Naive thymus-derived CD4-positive, alpha-beta T cell (primary cell): ENCODE measurements around the gene FASLG. TPM values are rescaled to one million over a fixed set of nuclear protein-coding genes. Genes with fewer than 3 reads are reported as not detected.
"Not testable (repeated sequence)": the region's sequence is repeated elsewhere in the genome, so short reads cannot be mapped to it uniquely, and the experiment has no call there.

Experiments used
- ATAC-seq: fragments of 150-1000 bp; cut with Tn5 transposase; 2 replicates; pipeline ENCODE4 v1.10.0; 2021; ENCODE audit warnings: mild to moderate bottlenecking, moderate library complexity
- CTCF ChIA-PET: fragments of 350-600 bp; sonication (Branson Sonifier 250); formaldehyde crosslinking; loops from one replicate; lab custom pipeline; 2021; ENCODE audit warnings: antibody characterized with exemption; lab: Charles Lee
- POLR2A ChIA-PET: fragments of 350-600 bp; sonication (Branson Sonifier 250); formaldehyde crosslinking; loops from one replicate; lab custom pipeline; 2021; ENCODE audit warnings: antibody characterized with exemption, inconsistent platforms; lab: Charles Lee
- DNase-seq, 9 donors: peaks; one replicate each; pipeline versions ENCODE4 v3.0.0 to v3.0.0-alpha.2; 2020 to 2022; ENCODE audit warnings: mixed read lengths in 1 of 9
- H3K27ac ChIP-seq: one replicate; pipeline ENCODE4 v1.7.0; 2013; ENCODE audit warnings: mild to moderate bottlenecking, low read depth, low read length, moderate library complexity
- H3K27me3 ChIP-seq, 2 donors: one replicate each; pipeline ENCODE4 v1.7.0; 2013; ENCODE audit warnings: low read length in 2 of 2, mild to moderate bottlenecking in 2 of 2, moderate library complexity in 2 of 2; ENCODE audit not compliant: control insufficient read depth in 2 of 2, insufficient read depth in 2 of 2
- H3K36me3 ChIP-seq, 3 experiments: 1 replicate in 2 of 3; 2 replicates in 1 of 3; pipeline ENCODE4 v1.7.0; 2013; ENCODE audit warnings: low read length in 3 of 3, mild to moderate bottlenecking in 3 of 3, moderate library complexity in 1 of 3; ENCODE audit not compliant: insufficient read depth in 3 of 3, control insufficient read depth in 2 of 3
- H3K4me1 ChIP-seq, 2 donors: one replicate each; pipeline ENCODE4 v1.7.0; 2013; ENCODE audit warnings: low read length in 2 of 2, mild to moderate bottlenecking in 2 of 2, moderate library complexity in 1 of 2; ENCODE audit not compliant: control insufficient read depth in 2 of 2, insufficient read depth in 2 of 2
- H3K4me3 ChIP-seq: 2 replicates; pipeline ENCODE4 v1.7.0; 2013; ENCODE audit warnings: mild to moderate bottlenecking, low read length
- H3K9me3 ChIP-seq, 3 experiments: 1 replicate in 2 of 3; 2 replicates in 1 of 3; pipeline ENCODE4 v1.7.0; 2013; ENCODE audit warnings: low read length in 3 of 3; ENCODE audit not compliant: control insufficient read depth in 2 of 3
- H3K27ac Mint-ChIP-seq, 9 donors: one replicate each; pipeline ENCODE4 v1.8.0; 2020 to 2022; ENCODE audit warnings: mixed read lengths in 9 of 9, mild to moderate bottlenecking in 8 of 9, moderate library complexity in 5 of 9, inconsistent platforms in 2 of 9
- H3K27me3 Mint-ChIP-seq, 5 donors: one replicate each; pipeline ENCODE4 v1.8.0; 2021 to 2022; ENCODE audit warnings: mixed read lengths in 5 of 5, mild to moderate bottlenecking in 1 of 5
- H3K36me3 Mint-ChIP-seq, 5 donors: one replicate each; pipeline ENCODE4 v1.8.0; 2020 to 2022; ENCODE audit warnings: mixed read lengths in 5 of 5, mild to moderate bottlenecking in 3 of 5, inconsistent platforms in 1 of 5
- H3K4me1 Mint-ChIP-seq, 7 donors: one replicate each; pipeline ENCODE4 v1.8.0; 2020 to 2022; ENCODE audit warnings: mixed read lengths in 7 of 7, mild to moderate bottlenecking in 3 of 7, inconsistent platforms in 1 of 7
- H3K4me3 Mint-ChIP-seq, 10 donors: one replicate each; pipeline ENCODE4 v1.8.0; 2020 to 2022; ENCODE audit warnings: mild to moderate bottlenecking in 10 of 10, mixed read lengths in 10 of 10, moderate library complexity in 6 of 10, inconsistent platforms in 2 of 10
- H3K9me3 Mint-ChIP-seq, 11 donors: one replicate each; pipeline ENCODE4 v1.8.0; 2020 to 2022; ENCODE audit warnings: mixed read lengths in 11 of 11, mild to moderate bottlenecking in 4 of 11, inconsistent platforms in 1 of 11, moderate library complexity in 1 of 11
- intact Hi-C, 2 donors: fragments of 100-400 bp; cut with micrococcal nuclease; formaldehyde crosslinking; loops; one replicate each; pipeline ENCODE4 v1.15.1; 2023
- polyA plus RNA-seq, 2 donors: library from polyadenylated mRNA; unstranded; fragments of 300-500 nt; fragmentation: Illumina TruSeq; gene quantifications; one replicate each; pipeline ENCODE4 v1.2.3, GENCODE V29; 2021
- total RNA-seq, 6 experiments: library from RNA in 5 of 6; stranded (reverse) in 5 of 6; gene quantifications; 1 replicate in 5 of 6; 2 replicates in 1 of 6; pipeline ENCODE4 v1.2.3 and lab custom pipeline; 2021 to 2026

FASLG gene
- total and polyA plus RNA-seq, 7 experiments from 2014 or later, result 0.24 to 5.6 (median 1.9) TPM; not detected in 3

DNA sequence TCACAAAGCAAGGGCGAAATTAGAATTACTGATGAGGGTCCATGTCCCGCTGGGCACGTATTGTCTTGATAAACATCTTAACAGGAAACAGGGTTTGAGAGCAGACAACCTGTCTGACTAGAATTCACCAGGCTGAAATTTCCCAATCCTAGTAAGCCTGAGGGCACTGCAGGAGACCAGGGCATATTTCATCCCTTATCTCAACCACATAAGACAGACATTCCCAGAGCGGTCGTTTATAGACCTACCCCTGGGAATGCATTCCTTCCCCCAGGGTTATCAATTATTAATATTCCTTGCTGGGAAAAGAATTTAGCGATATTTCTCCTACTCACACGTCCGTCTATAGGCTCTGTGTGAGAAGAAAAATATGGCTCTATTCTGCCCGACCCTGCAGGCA lies 38.3 kb upstream of the FASLG start:
- POLR2A ChIA-PET, H3K4me3 ChIP-seq, H3K4me3 Mint-ChIP-seq, H3K27me3 Mint-ChIP-seq, DNase-seq, H3K36me3 ChIP-seq, H3K4me1 ChIP-seq, intact Hi-C loops, CTCF ChIA-PET, H3K27ac Mint-ChIP-seq, H3K27me3 ChIP-seq, ATAC-seq, H3K27ac ChIP-seq, H3K4me1 Mint-ChIP-seq: not testable (repeated sequence)
- peaks cover 0 to 15% (median 3%) of the 10 kb centered on the region in 3 experiments for H3K9me3 ChIP-seq
- H3K9me3 Mint-ChIP-seq, result peaks cover 6 to 69% (median 33%) of the 10 kb centered on the region in 11 donors
- peaks cover 19 to 31% (median 28%) of the 10 kb centered on the region in 5 donors for H3K36me3 Mint-ChIP-seq

DNA sequence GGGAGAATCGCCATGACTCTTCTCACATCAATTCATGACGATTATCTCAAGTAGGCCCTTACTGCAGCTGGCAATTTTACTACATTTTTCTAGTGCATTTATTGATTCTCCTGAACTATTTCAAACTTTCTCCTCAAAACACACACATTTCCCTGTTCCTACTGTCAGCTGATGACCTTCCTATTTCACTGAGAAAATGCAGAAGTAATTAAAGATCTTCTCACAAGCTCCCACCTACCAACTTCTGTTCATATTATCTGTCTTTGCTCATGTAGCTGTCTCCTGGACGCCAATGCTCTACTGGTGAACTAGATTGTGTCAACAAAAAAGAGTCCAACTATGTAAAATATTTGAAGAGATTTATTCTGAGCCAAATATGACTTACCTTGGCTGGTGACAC lies 36.4 kb upstream of the FASLG start:
- CTCF ChIA-PET, result interaction anchor here (1.2 to 1.3 kb wide), 2 partner anchors 9 to 12 kb away, joined by 3 read pairs; no protein-coding TSS in a partner anchor
- POLR2A ChIA-PET, result interaction anchor here (0.9 kb wide), 1 partner anchor 15 kb away, joined by 4 read pairs; no protein-coding TSS in a partner anchor
- H3K27ac Mint-ChIP-seq, result no peak overlapping the region
- intact Hi-C loops, result no loop called here
- H3K4me3 ChIP-seq, result no peak overlapping the region
- DNase-seq (no peak), ATAC-seq (no peak)
- H3K9me3 ChIP-seq, result peaks cover 0 to 10% (median 3%) of the 10 kb centered on the region in 3 experiments
- no peak overlapping the region for H3K27ac ChIP-seq
- no peak overlapping the region for H3K4me3 Mint-ChIP-seq
- peaks cover 5 to 11% of the 10 kb centered on the region in 2 donors for H3K4me1 ChIP-seq
- H3K27me3 Mint-ChIP-seq, result peaks cover 0 to 19% (median 0%) of the 10 kb centered on the region in 5 donors
- H3K36me3 ChIP-seq, result no peaks in the 10 kb centered on the region
- H3K9me3 Mint-ChIP-seq, result peaks cover 4 to 53% (median 17%) of the 10 kb centered on the region in 11 donors
- H3K4me1 Mint-ChIP-seq, result peaks cover 3 to 12% (median 8%) of the 10 kb centered on the region in 7 donors
- peaks cover 7 to 20% (median 17%) of the 10 kb centered on the region in 5 donors for H3K36me3 Mint-ChIP-seq
- H3K27me3 ChIP-seq, result no peaks in the 10 kb centered on the region

DNA sequence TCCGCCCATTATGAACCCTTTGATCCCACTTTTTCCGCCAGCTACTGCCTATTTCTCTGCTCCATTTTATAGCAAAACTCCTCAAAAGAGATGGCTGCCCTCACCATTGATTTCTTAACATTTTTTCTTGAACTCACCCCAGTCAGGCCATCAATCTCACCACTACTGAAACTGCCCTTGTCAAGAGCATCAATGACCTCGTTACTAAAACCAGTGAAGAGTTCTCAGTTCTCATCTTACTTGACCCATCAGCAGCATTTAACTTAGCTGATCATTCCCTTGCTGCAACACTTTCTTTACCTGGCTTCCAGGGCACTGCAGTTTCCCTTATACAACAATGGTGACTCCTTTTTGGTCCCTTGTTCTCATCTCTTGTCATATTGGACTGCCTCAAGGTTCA lies 35.2 kb upstream of the FASLG start:
- Histone ChIP-seq H3K27ac (no peak overlapping the region), H3K36me3 (no peaks in the 10 kb centered on the region), H3K4me3 (no peak overlapping the region), H3K27me3 (no peaks in the 10 kb centered on the region), H3K4me1 (peaks cover 14 to 20% of the 10 kb centered on the region in 2 donors), H3K9me3 (peaks cover 0 to 10% (median 3%) of the 10 kb centered on the region in 3 experiments)
- ChIA-PET POLR2A (no interaction called here), CTCF (no interaction called here)
- Mint-ChIP-seq H3K4me3 (no peak overlapping the region), H3K9me3 (peaks cover 0 to 41% (median 14%) of the 10 kb centered on the region in 11 donors), H3K27ac (no peak overlapping the region), H3K36me3 (peaks cover 4 to 20% (median 14%) of the 10 kb centered on the region in 5 donors), H3K27me3 (peaks cover 0 to 19% (median 0%) of the 10 kb centered on the region in 5 donors), H3K4me1 (peaks cover 5 to 22% (median 17%) of the 10 kb centered on the region in 7 donors)
- no peak for ATAC-seq
- no peak for DNase-seq
- intact Hi-C loops, result no loop called here

DNA sequence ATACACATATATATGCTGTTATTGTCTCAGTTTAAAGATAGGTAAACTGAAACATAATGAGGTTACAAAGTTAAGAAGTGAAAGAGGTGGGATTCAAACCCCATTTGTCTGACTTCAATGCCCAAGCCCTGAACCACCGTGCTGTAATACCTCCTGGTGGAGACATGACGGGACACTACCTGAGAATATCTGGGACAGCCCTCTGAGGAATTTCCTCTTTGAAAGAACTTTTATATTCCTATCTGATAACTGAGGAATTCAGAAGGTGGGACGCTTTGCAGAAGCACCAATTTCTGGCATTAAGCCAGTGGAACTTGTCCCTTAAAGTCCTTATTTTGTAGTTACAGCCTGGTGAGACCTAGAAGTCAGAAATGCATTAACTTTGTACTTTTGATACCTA lies 32.1 kb upstream of the FASLG start:
- Mint-ChIP-seq H3K9me3 (peaks cover 0 to 10% (median 2%) of the 10 kb centered on the region in 11 donors), H3K27ac (no peak overlapping the region), H3K36me3 (peaks cover 0 to 6% (median 3%) of the 10 kb centered on the region in 5 donors), H3K4me3 (no peak overlapping the region), H3K27me3 (peaks cover 0 to 30% (median 0%) of the 10 kb centered on the region in 5 donors), H3K4me1 (peaks cover 18 to 49% (median 36%) of the 10 kb centered on the region in 7 donors)
- peaks cover 14 to 20% of the 10 kb centered on the region in 2 donors for H3K4me1 ChIP-seq
- ChIA-PET POLR2A (no interaction called here), CTCF (no interaction called here)
- DNase-seq (no peak), ATAC-seq (no peak)
- H3K9me3 ChIP-seq, result no peaks in the 10 kb centered on the region
- no peak overlapping the region for H3K4me3 ChIP-seq
- no peak overlapping the region for H3K27ac ChIP-seq
- intact Hi-C loops, result loop anchor here (1.0 to 5.0 kb wide), 2 partner anchors 12 to 35 kb away; no protein-coding TSS in a partner anchor
- no peaks in the 10 kb centered on the region for H3K36me3 ChIP-seq
- no peaks in the 10 kb centered on the region for H3K27me3 ChIP-seq

DNA sequence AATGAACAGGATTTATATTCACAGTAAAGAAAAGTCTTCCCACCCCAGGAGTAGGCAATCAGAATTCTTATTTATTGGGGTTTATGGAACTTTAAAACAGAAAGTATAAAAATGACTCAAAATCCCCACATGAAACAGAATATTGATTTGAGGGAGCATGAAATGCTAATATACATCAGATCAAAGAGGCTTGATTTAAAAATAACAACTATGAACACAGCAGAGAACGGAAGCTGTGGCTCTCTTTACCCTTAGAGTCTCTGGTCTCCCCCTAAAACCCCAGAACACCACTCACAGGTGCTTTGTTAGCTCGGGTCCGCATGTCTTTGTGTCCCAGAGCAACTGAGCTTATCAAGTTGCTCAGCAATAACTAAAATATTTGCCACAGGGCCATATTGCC lies 31.2 kb upstream of the FASLG start:
- H3K4me3 Mint-ChIP-seq, result peak overlapping the region in 6 of 10 donors; percentile 7 to 49 (median 26)
- peaks cover 0 to 5% (median 0%) of the 10 kb centered on the region in 11 donors for H3K9me3 Mint-ChIP-seq
- intact Hi-C loops, result loop anchor here (1.0 to 5.0 kb wide), 2 partner anchors 12 to 35 kb away; no protein-coding TSS in a partner anchor
- ATAC-seq, result peak; percentile 27
- H3K4me1 ChIP-seq, result peaks cover 14 to 20% of the 10 kb centered on the region in 2 donors
- H3K36me3 Mint-ChIP-seq, result peaks cover 0 to 5% (median 0%) of the 10 kb centered on the region in 5 donors
- H3K27ac ChIP-seq, result no peak overlapping the region
- H3K4me3 ChIP-seq, result no peak overlapping the region
- POLR2A ChIA-PET, result interaction anchor here (0.6 to 2.9 kb wide), 4 partner anchors 10 to 39 kb away, joined by 3 to 10 read pairs (median 3); no protein-coding TSS in a partner anchor
- no peaks in the 10 kb centered on the region for H3K27me3 ChIP-seq
- no peaks in the 10 kb centered on the region for H3K9me3 ChIP-seq
- peaks cover 16 to 56% (median 36%) of the 10 kb centered on the region in 7 donors for H3K4me1 Mint-ChIP-seq
- H3K27ac Mint-ChIP-seq, result peak overlapping the region in 1 of 9 donors; percentile 25
- DNase-seq, result no peak
- CTCF ChIA-PET, result no interaction called here
- H3K36me3 ChIP-seq, result no peaks in the 10 kb centered on the region
- H3K27me3 Mint-ChIP-seq, result peaks cover 0 to 35% (median 0%) of the 10 kb centered on the region in 5 donors

DNA sequence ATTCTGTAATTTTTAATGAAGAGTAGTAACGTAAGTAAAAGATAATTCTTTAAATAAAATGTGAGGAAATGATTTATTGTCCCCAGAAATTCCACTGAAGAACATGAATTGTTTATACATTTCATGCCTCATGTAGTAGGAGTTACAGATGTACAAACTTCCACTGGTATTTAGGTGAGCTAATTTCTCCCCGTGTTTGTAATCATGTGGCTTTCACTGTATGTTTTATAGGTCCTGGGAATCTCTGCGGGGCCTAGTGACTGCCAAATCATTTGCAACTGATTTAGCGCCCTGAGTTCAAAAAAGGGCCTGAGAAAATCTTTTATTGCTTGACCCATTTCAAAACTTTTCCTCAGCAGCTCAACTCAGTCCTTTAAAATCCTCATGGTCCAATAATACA lies 30.5 kb upstream of the FASLG start:
- Mint-ChIP-seq H3K9me3 (peaks cover 0 to 5% (median 0%) of the 10 kb centered on the region in 11 donors), H3K4me1 (peaks cover 16 to 56% (median 36%) of the 10 kb centered on the region in 7 donors), H3K27me3 (peaks cover 0 to 35% (median 0%) of the 10 kb centered on the region in 5 donors), H3K36me3 (peaks cover 0 to 5% (median 0%) of the 10 kb centered on the region in 5 donors), H3K4me3 (peak overlapping the region in 1 of 10 donors; percentile 21), H3K27ac (no peak overlapping the region)
- H3K9me3 ChIP-seq, result no peaks in the 10 kb centered on the region
- no peak overlapping the region for H3K27ac ChIP-seq
- no peak overlapping the region for H3K4me3 ChIP-seq
- H3K36me3 ChIP-seq, result no peaks in the 10 kb centered on the region
- ChIA-PET POLR2A (interaction anchor here (0.9 to 2.9 kb wide), 2 partner anchors 9 to 26 kb away, joined by 3 to 10 read pairs; no protein-coding TSS in a partner anchor), CTCF (interaction anchor here (0.6 kb wide), 1 partner anchor 41 kb away, joined by 5 read pairs; no protein-coding TSS in a partner anchor)
- DNase-seq (no peak), ATAC-seq (no peak)
- H3K27me3 ChIP-seq, result no peaks in the 10 kb centered on the region
- intact Hi-C loops, result loop anchor here (5.0 kb wide), 1 partner anchor 34 kb away; no protein-coding TSS in a partner anchor
- H3K4me1 ChIP-seq, result peaks cover 14 to 20% of the 10 kb centered on the region in 2 donors
